UCSD-AML1 (cell line): ENCODE data around the gene RNF169.
"Not testable (repeated sequence)": the region's sequence is repeated elsewhere in the genome, so short reads cannot be mapped to it uniquely, and the experiment has no call there.

ENCODE experiments used
- DNase-seq: peaks from one replicate; lab custom pipeline; 2025; ENCODE audit not compliant: unreplicated experiment; lab: John Stamatoyannopoulos, UW

RNF169 gene

GRCh38 chr11:74819400-74819799, 70.8 kb downstream of the RNF169 start:
- no peak for DNase-seq

- DNase-seq, result no peak
These were observed 72.1 kb downstream of the RNF169 start for GRCh38 chr11:74820763-74821162.

- no peak for DNase-seq
These were observed 73.5 kb downstream of the RNF169 start for GRCh38 chr11:74822170-74822569.

- no peak for DNase-seq
These were observed 75.8 kb downstream of the RNF169 start for GRCh38 chr11:74824285-74824982.

- DNase-seq, result not testable (repeated sequence)
These were observed 76.9 kb downstream of the RNF169 start for GRCh38 chr11:74825596-74825995.

- no peak for DNase-seq
These were observed 78.3 kb downstream of the RNF169 start for GRCh38 chr11:74826901-74827300.

- no peak for DNase-seq
These were observed 88.5 kb downstream of the RNF169 start for GRCh38 chr11:74837191-74837590.

- DNase-seq, result no peak
These were observed 89.5 kb downstream of the RNF169 start for GRCh38 chr11:74838188-74838587.

GRCh38 chr11:74839446-74839845, 90.8 kb downstream of the RNF169 start:
- DNase-seq, result no peak

- no peak for DNase-seq
These were observed 91.3 kb downstream of the RNF169 start for GRCh38 chr11:74839971-74840370.

- no peak for DNase-seq
These were observed 91.8 kb downstream of the RNF169 start for GRCh38 chr11:74840486-74840885.

GRCh38 chr11:74842967-74843366, 94.3 kb downstream of the RNF169 start:
- no peak for DNase-seq

- no peak for DNase-seq
These were observed 95.4 kb downstream of the RNF169 start for GRCh38 chr11:74844072-74844471.

- DNase-seq, result no peak
These were observed 96.2 kb downstream of the RNF169 start for GRCh38 chr11:74844865-74845264.

- DNase-seq, result no peak
These were observed 97.4 kb downstream of the RNF169 start for GRCh38 chr11:74845978-74846517.

GRCh38 chr11:74846770-74847169, 98.1 kb downstream of the RNF169 start:
- DNase-seq, result no peak

- DNase-seq, result no peak
These were observed 98.7 kb downstream of the RNF169 start for GRCh38 chr11:74847395-74847794.

- DNase-seq, result no peak
These were observed 99.2 kb downstream of the RNF169 start for GRCh38 chr11:74847895-74848294.

GRCh38 chr11:74849525-74850391, 101.1 kb downstream of the RNF169 start:
- DNase-seq, result no peak

GRCh38 chr11:74853223-74853622, 104.6 kb downstream of the RNF169 start:
- DNase-seq, result no peak

- DNase-seq, result no peak
These were observed 112.1 kb downstream of the RNF169 start for GRCh38 chr11:74860743-74861142.

GRCh38 chr11:74863410-74863809, 114.8 kb downstream of the RNF169 start:
- no peak for DNase-seq
